ENCODE measurements around the gene LRRC8D. TPM values are rescaled to one million over a fixed set of nuclear protein-coding genes. Genes with fewer than 3 reads are reported as not detected.

Gene LRRC8D
- total and polyA plus RNA-seq, 9 of the 15 experiments (the other 6 are each of a cell fraction or from before 2014, with no cell fraction given) = 3.4 to 53.9 (median 15.9) TPM

GRCh38 chr1:89927049-89927448 is 106.2 kb downstream of the LRRC8D start:
- 97% methylated on average over 5 of the region's 5 CpGs for WGBS (ENCODE audit: insufficient coverage, low coverage, missing lambda C conversion rate)
- in situ Hi-C loops (cut with MboI) (no loop called here), intact Hi-C loops (cut with micrococcal nuclease) (no loop called here)
- H3K4me3 ChIP-seq = no peak overlapping the region
- no peaks in the 10 kb centered on the region for H4K20me1 ChIP-seq (replicated peaks; ENCODE audit: control insufficient read depth, insufficient read depth, low read length)
- TF ChIP-seq ZNF133 (CRISPR knock-in tag; IDR thresholded peaks at IDR 0.05) (no peak), ZNF586 (CRISPR knock-in tag; conservative IDR thresholded peaks at IDR 0.05) (no peak), HNRNPLL (IDR thresholded peaks at IDR 0.05; ENCODE audit: low read depth, low read length, poor library complexity, severe bottlenecking) (no peak), GTF2A2 (tag; IDR thresholded peaks at IDR 0.05) (no peak), POLR3G (IDR thresholded peaks at IDR 0.05; ENCODE audit: extremely low read depth, insufficient read length, insufficient replicate concordance) (no peak), BRF2 (IDR thresholded peaks at IDR 0.05; ENCODE audit: borderline replicate concordance, insufficient read depth, insufficient read length) (no peak), SMARCB1 (IDR thresholded peaks at IDR 0.05; ENCODE audit: insufficient read length, low read depth) (no peak), ZSCAN29 (IDR thresholded peaks at IDR 0.05) (no peak), ZKSCAN8 (CRISPR knock-in tag; IDR thresholded peaks at IDR 0.05) (no peak), ADNP (tag; IDR thresholded peaks at IDR 0.05) (no peak), FOSL1 (tag; conservative IDR thresholded peaks at IDR 0.05) (no peak), ELF2 (CRISPR knock-in tag; IDR thresholded peaks at IDR 0.05) (no peak), ZNF668 (CRISPR knock-in tag; IDR thresholded peaks at IDR 0.05) (no peak), RFX7 (CRISPR knock-in tag; IDR thresholded peaks at IDR 0.05) (no peak), LCOR (CRISPR knock-in tag; IDR thresholded peaks at IDR 0.05) (no peak)
- TF ChIP-seq, protein P1, sequence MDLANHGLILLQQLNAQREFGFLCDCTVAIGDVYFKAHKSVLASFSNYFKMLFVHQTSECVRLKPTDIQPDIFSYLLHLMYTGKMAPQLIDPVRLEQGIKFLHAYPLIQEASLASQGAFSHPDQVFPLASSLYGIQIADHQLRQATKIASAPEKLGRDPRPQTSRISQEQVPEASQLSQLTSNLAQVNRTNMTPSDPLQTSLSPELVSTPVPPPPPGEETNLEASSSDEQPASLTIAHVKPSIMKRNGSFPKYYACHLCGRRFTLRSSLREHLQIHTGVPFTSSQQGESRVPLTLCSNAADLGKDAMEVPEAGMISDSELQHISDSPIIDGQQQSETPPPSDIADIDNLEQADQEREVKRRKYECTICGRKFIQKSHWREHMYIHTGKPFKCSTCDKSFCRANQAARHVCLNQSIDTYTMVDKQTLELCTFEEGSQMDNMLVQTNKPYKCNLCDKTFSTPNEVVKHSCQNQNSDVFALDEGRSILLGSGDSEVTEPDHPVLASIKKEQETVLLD (IDR thresholded peaks at IDR 0.05) = no peak
- TF ChIP-seq, protein P2, sequence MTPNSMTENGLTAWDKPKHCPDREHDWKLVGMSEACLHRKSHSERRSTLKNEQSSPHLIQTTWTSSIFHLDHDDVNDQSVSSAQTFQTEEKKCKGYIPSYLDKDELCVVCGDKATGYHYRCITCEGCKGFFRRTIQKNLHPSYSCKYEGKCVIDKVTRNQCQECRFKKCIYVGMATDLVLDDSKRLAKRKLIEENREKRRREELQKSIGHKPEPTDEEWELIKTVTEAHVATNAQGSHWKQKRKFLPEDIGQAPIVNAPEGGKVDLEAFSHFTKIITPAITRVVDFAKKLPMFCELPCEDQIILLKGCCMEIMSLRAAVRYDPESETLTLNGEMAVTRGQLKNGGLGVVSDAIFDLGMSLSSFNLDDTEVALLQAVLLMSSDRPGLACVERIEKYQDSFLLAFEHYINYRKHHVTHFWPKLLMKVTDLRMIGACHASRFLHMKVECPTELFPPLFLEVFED (CRISPR knock-in tag; conservative IDR thresholded peaks at IDR 0.05) = no peak
- TF ChIP-seq, protein P3, sequence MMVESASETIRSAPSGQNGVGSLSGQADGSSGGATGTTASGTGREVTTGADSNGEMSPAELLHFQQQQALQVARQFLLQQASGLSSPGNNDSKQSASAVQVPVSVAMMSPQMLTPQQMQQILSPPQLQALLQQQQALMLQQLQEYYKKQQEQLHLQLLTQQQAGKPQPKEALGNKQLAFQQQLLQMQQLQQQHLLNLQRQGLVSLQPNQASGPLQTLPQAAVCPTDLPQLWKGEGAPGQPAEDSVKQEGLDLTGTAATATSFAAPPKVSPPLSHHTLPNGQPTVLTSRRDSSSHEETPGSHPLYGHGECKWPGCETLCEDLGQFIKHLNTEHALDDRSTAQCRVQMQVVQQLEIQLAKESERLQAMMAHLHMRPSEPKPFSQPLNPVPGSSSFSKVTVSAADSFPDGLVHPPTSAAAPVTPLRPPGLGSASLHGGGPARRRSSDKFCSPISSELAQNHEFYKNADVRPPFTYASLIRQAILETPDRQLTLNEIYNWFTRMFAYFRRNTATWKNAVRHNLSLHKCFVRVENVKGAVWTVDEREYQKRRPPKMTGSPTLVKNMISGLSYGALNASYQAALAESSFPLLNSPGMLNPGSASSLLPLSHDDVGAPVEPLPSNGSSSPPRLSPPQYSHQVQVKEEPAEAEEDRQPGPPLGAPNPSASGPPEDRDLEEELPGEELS (CRISPR knock-in tag; IDR thresholded peaks at IDR 0.05; ENCODE audit: borderline replicate concordance) = no peak
- no peak overlapping the region for H2AFZ ChIP-seq (ENCODE audit: low read depth, low read length)
- FAIRE-seq = no peak
- POLR2A ChIA-PET = interaction anchor here (0.6 to 3.5 kb wide), 3 partner anchors 8 to 102 kb away, joined by 4 to 15 read pairs (median 4); no protein-coding TSS in a partner anchor
- CTCF ChIA-PET (ENCODE audit: low intra/inter-chr PET ratio) = no interaction called here
- H3K4me2 ChIP-seq (ENCODE audit: insufficient read depth, low read length) = no peak overlapping the region
- ATAC-seq = no peak
- no TSS peak for BruUV-seq (replicated peaks)
- no peaks in the 10 kb centered on the region for H3K9me1 ChIP-seq (ENCODE audit: control insufficient read depth, insufficient read depth, low read length)
- H3K27ac ChIP-seq (ENCODE audit: extremely low read depth, low read depth, low read length) = no peak overlapping the region
- H3K36me3 ChIP-seq (ENCODE audit: control insufficient read depth, insufficient read depth, low read length) = peaks cover 12% of the 10 kb centered on the region
- H3K9me3 ChIP-seq (replicated peaks; ENCODE audit: control insufficient read depth, insufficient read depth, low read depth, low read length) = peaks cover 6% of the 10 kb centered on the region
- H3K9ac ChIP-seq (ENCODE audit: insufficient read depth in 1 of 2, low read depth in 2 of 2, low read length in 2 of 2) = 0 out of 4 replicates have a peak overlapping the region, but pooled peaks of 1 of the 2 experiments have one; percentile 47
- no peak for DNase-seq (ENCODE audit: extremely low read depth in 1 of 4, low spot score in 3 of 4)
- peaks cover 3 to 19% of the 10 kb centered on the region in 2 experiments; a peak in 4 of 5 replicates for H3K4me1 ChIP-seq (replicated peaks in 1 of 2; ENCODE audit: control insufficient read depth in 2 of 2, insufficient read depth in 2 of 2, low read length in 2 of 2)
- H3K27me3 ChIP-seq (ENCODE audit: control insufficient read depth in 2 of 2, insufficient read depth in 2 of 2, low read length in 2 of 2) = no peaks in the 10 kb centered on the region
- H3K79me2 ChIP-seq (ENCODE audit: control insufficient read depth, insufficient read depth, low read length) = peaks cover 3% of the 10 kb centered on the region; the same call in 2 of the 3 replicates
